GM19035 (cell line): ENCODE data around the gene MYH6.
"Not testable (repeated sequence)": the region's sequence is repeated elsewhere in the genome, so short reads cannot be mapped to it uniquely, and the experiment has no call there.

ENCODE experiments used
- ATAC-seq: cut with Tn5 transposase; IDR thresholded peaks from one replicate; pipeline ENCODE4 v1.9.1; 2021; ENCODE audit not compliant: unreplicated experiment

The MYH6 gene

DNA sequence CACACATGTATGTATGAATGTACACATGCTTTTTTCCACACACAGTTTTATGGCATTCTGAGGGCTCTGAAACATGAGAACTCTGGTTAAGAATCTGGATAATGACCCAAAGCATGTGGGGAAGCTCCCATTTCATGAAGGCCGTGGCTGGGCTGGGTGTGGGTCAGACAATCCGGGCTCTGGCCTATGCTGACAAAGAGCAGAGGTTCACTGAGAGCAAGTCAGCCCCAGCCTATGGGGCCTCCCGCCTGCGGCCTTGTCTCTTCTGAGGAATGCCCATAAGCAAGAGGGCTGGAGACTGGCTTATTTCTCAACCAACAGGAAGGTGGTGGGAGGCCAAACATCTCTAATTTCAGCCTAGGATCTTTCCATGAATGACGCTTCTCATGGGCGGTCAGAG lies 8.5 kb downstream of the MYH6 start:
- no peak for ATAC-seq

GRCh38 chr14:23399136-23399535 lies 8.9 kb downstream of the MYH6 start:
- ATAC-seq: no peak

- ATAC-seq: no peak
Observed at GRCh38 chr14:23398348-23398747, 9.7 kb downstream of the MYH6 start.

DNA sequence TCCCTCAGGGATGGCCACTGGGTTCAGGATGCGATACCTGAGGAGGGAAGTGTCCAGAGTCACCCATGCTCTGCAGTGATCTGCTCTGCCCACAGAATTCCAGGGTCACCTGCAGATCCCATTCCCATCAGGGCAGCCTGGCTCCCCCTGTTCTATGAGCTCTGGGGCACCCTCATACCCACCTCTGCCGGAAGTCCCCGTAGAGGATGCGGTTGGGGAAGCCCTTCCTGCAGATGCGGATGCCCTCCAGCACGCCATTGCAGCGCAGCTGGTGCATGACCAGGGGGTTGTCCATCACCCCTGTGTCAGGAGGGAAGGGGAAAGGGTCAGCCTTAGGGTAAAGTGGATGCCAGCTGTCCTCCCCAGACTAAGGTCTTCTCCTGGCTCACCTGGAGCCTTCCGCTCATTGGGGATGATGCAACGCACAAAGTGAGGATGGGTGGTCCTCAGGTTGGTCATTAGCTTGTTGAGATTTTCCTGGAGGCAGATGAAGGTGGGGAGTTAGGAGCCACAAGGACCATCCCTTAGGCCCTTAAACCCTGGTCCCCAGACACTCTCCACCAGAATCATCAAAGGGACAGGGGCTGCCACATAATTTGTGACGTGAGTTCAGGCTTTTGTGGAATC lies 11.2 kb downstream of the MYH6 start:
- ATAC-seq: no peak

DNA sequence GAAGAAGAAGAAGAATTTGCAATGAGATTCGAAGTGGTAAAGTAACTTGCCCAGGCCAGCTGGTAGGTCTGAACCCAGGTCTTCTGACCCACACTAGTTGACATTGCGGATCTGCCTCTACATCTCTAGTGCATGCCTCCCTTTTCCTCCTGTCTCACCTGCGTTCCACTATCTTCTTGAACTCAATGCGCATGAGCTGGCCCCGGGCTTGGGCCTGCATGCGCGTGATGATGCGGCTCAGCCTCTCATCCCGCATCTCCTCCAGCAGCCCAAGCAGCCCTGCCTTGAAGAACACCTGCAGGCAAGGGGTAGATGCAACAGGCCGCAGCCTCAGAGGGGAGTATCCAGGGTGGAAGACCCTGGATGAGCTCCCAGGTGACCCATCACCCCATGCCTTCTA lies 11.9 kb downstream of the MYH6 start:
- no peak for ATAC-seq

DNA sequence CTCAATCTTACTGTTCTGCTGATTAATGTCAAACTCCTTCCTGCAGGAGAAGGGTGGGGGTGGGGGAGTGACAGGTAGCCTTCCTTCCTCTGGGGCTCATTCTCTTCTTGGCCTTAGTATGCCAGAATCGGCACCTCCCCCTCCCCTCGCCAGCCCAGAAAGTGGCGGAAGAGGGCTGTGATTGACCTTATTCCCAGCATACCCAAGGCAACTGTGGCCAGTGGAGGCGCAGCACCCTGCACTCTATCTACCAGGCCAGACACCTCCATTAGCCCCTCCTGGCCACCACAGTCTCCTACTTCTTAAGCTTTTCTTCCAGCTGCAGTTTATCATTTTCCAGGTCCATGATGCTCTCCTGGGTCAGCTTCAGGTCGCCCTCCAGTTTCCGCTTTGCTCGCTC lies 15.5 kb downstream of the MYH6 start:
- ATAC-seq: no peak

GRCh38 chr14:23389871-23390270 lies 18.2 kb downstream of the MYH6 start:
- not testable (repeated sequence) for ATAC-seq

DNA sequence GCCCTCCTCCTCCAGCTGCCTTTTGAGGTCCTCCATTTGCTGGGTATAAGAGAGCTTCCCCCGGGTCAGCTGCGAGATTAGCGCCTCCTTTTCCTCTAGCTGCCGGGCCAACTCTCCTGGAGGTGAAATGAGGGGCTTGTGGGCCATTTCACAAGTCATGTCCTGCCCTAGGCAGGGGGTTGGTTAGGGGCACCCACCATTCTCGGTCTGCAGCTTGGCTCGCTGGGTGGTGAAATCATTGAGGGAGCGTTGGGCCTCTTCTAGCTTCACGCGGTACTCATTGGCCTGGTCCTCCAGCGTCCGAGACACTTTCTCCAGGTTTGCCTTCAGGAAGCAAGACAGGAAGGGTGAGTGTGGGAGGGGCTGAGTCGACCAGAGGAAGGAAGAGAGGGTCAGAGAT lies 18.7 kb downstream of the MYH6 start:
- no peak for ATAC-seq

DNA sequence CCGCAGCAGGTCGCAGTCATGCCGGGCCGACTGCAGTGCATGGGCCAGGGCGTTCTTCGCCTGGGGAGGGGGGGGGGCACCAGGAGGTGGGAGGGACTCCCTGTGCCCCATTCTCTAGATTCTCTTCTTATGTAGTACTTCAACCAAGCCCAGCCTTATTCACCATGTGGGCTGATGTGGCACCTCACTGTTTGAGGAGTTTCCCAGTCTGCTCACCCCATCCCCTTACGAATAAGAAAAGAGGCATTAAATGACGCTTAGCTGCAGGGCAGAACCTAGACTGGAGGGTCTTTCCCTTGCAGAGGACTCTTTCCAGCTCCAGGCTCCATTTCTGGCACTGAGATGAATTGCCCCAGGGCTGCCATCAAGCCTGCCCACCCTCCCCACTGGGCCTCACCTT lies 19.1 kb downstream of the MYH6 start:
- ATAC-seq: no peak

- no peak for ATAC-seq
Observed at GRCh38 chr14:23387916-23388882, 19.9 kb downstream of the MYH6 start.

- ATAC-seq: no peak
Observed at GRCh38 chr14:23386999-23387398, 21.1 kb downstream of the MYH6 start.

- ATAC-seq: not testable (repeated sequence)
Observed at GRCh38 chr14:23386266-23386657, 21.8 kb downstream of the MYH6 start.

DNA sequence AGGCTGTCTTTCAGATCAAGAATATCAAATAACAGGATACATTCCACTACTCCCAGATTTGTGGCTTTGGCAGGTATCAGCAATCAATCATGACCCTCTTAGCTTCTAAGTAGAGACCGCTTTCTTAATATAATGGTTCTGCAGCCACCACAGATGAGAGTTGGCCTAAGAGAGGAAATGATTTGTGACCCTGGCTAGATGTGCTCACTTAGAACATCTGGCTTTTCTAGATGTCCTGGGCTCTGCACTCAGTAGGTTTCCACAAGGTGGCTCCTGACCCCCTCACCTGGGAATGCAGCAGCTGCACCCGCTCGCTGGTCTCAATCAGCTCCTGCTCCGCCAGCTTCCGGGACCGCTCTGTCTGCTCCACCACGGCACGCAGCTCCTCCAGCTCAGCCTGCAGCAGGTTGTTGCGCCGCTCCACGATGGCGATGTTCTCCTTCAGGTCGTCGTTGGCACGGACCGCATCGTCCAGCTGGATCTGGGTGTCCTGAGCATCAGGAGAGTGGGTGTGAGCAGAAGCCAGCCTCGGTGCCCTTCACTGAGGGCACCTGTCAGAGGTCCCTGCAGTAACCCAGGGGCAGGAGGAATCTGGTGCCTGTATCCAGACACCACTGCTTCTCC lies 22.3 kb downstream of the MYH6 start:
- ATAC-seq: no peak

DNA sequence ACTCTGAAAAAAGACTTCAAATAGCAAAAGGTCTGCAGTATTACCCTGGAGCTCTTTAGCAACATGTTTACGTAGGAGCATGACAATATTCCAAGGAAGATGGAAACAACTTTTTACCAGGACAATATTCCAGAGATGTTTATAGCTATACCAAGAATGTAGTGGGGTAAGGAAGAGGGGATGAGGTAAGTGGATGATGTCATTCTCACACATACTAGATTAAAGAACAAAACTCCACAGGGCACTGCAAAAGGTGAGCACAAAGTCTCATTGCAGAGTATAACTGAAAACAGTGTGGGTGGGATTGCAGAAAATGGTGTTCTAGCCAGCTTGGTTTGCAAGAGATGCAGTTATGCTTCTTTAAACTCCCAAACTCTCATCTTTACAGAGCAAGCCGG lies 22.8 kb downstream of the MYH6 start:
- no peak for ATAC-seq

DNA sequence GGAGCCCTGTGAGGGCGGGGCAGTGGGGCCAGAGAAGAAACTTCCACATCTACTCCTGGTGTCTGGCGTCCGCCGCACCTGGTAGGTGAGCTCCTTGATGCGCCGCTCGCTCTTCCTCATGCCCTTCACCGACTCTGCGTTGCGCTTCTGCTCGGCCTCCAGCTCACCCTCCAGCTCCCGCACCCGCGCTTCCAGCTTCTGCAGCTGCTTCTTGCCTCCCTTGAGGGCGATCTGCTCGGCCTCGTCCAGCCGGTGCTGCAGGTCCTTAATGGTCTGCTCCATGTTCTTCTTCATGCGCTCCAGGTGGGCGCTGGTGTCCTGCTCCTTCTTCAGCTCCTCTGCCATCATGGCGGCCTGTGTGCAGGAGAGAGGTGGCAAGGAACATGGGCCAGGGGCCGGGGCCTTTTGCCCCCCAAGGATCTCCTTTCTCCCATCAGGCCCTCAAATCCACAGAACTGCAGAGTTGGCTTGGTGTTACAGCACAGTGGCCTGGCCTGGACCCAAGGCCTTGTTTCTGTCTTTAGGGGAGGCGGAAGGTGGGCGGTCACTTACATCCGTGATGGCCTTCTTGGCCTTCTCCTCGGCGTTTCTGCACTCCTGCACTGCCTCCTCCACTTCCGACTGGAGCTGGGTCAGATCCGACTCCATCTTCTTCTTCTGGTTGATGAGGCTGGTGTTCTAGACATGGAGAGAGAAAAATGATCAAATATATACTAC lies 23.6 kb downstream of the MYH6 start:
- ATAC-seq: no peak

DNA sequence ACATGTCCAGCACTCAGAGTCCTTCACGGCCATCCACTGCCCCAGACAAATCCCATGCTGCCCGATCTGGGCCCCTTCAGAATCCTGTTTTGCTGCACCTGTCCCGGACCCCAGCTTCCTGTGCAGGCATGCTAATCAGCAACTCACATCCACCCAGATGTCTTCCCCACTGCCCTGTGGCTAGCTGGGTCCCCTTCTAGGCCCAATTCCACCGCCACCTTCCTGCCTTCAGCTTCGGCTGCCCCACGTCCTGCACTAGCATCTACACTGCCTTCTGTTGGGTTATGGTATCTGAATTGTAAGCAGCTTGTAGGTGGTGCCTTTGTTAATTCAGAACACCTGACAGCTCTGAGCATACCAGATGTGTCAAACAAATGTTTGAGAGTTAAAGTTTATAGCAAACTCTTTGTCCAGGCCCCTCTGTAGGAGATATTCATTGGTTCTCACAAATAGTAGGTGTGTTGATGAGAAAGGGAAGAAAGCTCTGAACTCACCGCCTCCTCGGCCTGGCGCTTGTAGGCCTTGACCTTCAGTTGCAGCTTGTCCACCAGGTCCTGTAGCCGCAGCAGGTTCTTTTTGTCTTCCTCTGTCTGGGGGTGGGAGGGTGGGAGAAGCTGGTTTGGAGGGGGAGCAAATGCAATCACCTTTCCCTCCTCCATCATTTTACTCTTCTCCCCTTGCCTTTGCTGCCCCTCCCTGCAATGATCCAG lies 25.2 kb downstream of the MYH6 start:
- no peak for ATAC-seq

GRCh38 chr14:23382276-23382675 lies 25.8 kb downstream of the MYH6 start:
- ATAC-seq: no peak

DNA sequence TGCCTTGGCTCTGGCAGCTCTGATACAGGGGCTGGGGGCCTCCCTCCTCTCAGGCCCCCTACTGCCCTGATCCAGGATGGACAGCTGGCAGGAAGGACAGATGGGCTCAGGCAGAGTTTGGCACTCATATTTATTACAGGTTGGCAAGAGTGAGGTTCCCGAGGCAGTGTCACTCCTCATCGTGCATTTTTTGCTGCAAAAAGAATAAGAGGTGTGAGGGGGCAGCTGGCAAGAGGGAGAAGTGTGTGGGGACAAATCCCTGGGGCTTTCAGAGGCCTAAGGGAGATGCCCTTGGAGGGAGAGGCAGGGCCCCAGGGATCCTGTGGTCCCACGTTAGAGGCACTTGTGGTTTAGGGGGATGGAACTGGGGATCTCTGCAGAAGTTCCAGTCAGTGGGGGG lies 26.2 kb downstream of the MYH6 start:
- ATAC-seq: no peak

GRCh38 chr14:23380976-23381375 lies 27.1 kb downstream of the MYH6 start:
- ATAC-seq: no peak

DNA sequence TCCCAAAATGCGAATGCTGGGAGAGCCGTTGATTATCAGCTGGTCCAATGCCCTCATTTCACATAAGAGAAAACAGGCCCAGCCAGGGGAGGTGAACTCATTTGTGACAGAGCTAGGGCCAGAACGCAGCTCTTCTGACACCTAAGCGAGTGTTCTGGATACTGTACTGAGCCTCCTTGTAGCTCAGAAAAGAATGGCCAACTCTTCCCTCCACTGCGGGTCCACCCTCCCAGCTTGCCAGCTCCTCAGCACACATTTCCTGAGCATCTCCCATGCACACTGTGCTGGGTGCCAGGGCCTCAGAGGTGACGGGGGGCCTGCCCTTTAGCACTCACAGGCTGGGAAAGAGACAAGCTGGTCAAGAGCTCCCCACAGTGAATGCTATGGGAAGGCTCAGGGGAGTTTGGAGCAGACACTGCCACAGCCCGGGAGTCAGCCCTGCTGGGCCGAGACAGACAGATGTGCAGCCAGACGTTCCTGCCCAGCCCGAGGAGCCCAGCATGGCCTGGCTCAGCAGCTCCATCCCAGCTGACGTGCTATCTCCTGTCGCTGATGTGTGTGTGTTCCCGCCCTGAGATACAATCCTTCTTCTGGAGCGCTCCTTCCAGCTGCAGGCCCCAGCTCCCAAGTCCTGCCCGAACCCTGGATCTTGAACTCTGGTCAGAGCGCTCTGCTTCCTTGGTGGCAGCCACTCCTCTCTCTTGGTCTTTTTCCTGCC lies 27.7 kb downstream of the MYH6 start:
- ATAC-seq: no peak
